Posterior vena cava (tissue), 2 donors: ENCODE data around the gene KPNB1. TPM values are rescaled to one million over a fixed set of nuclear protein-coding genes. Genes with fewer than 3 reads are reported as not detected.
"Not testable (repeated sequence)": the region's sequence is repeated elsewhere in the genome, so short reads cannot be mapped to it uniquely, and the experiment has no call there.

ENCODE experiments used
- DNase-seq: peaks from one replicate; pipeline ENCODE4 v3.0.0-alpha.2; 2020; ENCODE audit warnings: low spot score
- intact Hi-C, 2 donors: fragments of 100-400 bp; cut with DNase I; formaldehyde crosslinking; loops; one replicate each; pipeline versions ENCODE4 v1.14.1 to v1.14.2; 2022 to 2023
- total RNA-seq, 2 donors: library from RNA; stranded (reverse); fragmentation: NEBNext Ultra II Directional; extraction: Animal tissue kit (Norgen Biotek cat#: 25700); gene quantifications; one replicate each; pipeline ENCODE4 v1.2.1, GENCODE V29; 2021
- donor health status: DM: yes; HTN: yes; CAD: no.
- donor health status: DM: yes; HTN: yes; CAD: no.

The KPNB1 gene
- total RNA-seq, 2 donors from 2014 or later: 193 to 198 TPM

- intact Hi-C loops: loop anchor here in 1 of 2 donors (5.0 kb wide), 1 partner anchor 457 kb away; no protein-coding TSS in a partner anchor
- no peak for DNase-seq
Observed at GRCh38 chr17:47670064-47670463, 20.3 kb downstream of the KPNB1 start.

GRCh38 chr17:47674499-47674898 lies 24.8 kb downstream of the KPNB1 start:
- no peak for DNase-seq
- intact Hi-C loops: loop anchor here in 1 of 2 donors (5.0 kb wide), 1 partner anchor 453 kb away; no protein-coding TSS in a partner anchor

GRCh38 chr17:47675380-47676198 lies 25.9 kb downstream of the KPNB1 start:
- intact Hi-C loops: no loop called here

DNA sequence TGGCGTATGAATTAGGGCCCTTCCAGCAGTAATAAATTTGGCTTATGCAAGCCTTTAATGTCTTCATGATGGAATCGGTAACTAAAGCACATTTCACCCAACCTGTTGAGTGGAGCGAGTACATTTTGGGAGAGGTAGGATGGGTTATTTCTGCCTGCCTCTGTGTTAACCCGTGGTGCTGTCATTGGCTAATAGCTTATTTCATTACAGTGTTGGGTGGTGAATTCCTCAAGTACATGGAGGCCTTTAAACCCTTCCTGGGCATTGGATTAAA lies 26.4 kb downstream of the KPNB1 start:
- no peak for DNase-seq
- intact Hi-C loops: no loop called here

More at GRCh38 chr17:47675380-47676198, 25.9 kb downstream of the KPNB1 start:
- DNase-seq: no peak

GRCh38 chr17:47676510-47677165 lies 26.9 kb downstream of the KPNB1 start:
- no peak for DNase-seq
- intact Hi-C loops: no loop called here

GRCh38 chr17:47678196-47678595 lies 28.5 kb downstream of the KPNB1 start:
- DNase-seq: no peak
- intact Hi-C loops: no loop called here

- no peak for DNase-seq
- intact Hi-C loops: no loop called here
Observed at GRCh38 chr17:47682138-47682537, 32.4 kb downstream of the KPNB1 start.

DNA sequence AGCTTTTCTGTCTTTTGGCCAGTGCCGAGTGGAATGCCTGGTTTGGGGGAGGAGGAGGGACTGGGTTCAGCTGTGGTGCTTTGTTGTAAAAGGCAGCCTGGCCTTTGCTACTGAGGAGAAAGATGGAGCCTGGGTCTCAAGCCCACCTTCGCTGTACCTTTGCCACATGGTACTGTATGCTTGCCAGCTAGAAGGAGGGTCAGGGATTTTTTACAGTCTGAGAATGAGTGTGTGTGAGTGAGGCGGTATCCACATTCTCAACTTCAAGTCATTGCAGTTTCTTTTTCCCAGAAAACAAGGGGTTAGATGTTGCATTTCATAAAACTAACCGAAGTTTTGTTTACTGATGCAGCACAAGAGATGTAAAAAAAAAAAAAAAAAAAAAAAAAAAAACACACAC lies 33.0 kb downstream of the KPNB1 start:
- DNase-seq, intact Hi-C loops: not testable (repeated sequence)

GRCh38 chr17:47684025-47684424 lies 34.3 kb downstream of the KPNB1 start:
- no peak for DNase-seq
- intact Hi-C loops: no loop called here

- no peak for DNase-seq
- intact Hi-C loops: no loop called here
Observed at GRCh38 chr17:47684535-47685193, 34.9 kb downstream of the KPNB1 start.

- DNase-seq: no peak
- intact Hi-C loops: no loop called here
Observed at GRCh38 chr17:47685556-47686275, 36.0 kb downstream of the KPNB1 start.

- no peak for DNase-seq
- intact Hi-C loops: no loop called here
Observed at GRCh38 chr17:47686276-47686635, 36.5 kb downstream of the KPNB1 start.

DNA sequence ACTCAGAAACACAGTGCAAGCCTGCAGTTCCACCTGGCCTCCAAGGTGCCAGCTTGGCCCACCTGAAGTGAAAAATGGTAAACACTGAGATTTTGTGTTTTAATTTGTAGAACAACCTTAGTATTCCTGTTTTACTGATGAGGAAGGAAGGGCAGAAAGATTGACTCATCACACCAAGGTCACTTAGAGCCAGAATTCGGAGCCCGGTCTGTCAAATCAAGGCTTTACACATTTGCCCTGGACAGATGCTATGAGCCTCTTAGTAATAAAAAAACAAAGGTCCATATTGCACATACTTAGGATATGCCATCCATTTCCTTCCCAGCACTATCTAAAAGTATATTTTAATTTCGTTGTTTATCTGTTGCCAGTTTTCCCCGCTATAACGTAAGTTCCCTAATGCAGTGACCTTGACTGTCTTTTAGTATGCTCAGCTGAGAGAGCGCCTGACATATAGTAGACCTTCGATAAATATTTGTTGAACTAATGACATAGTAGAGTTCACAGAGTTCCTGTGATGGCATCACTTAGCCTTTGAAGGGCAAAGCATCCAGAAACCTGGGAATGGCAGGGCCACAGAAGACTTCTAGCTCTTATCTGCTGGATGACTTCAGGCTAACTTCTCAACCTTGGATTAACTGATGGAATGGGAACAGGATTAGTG lies 37.1 kb downstream of the KPNB1 start:
- no peak for DNase-seq
- intact Hi-C loops: no loop called here

GRCh38 chr17:47687328-47687690 lies 37.6 kb downstream of the KPNB1 start:
- DNase-seq: no peak
- intact Hi-C loops: no loop called here

- no peak for DNase-seq
- intact Hi-C loops: no loop called here
Observed at GRCh38 chr17:47687748-47688147, 38.0 kb downstream of the KPNB1 start.

- no peak for DNase-seq
- intact Hi-C loops: no loop called here
Observed at GRCh38 chr17:47690121-47690520, 40.4 kb downstream of the KPNB1 start.

GRCh38 chr17:47692137-47692894 lies 42.6 kb downstream of the KPNB1 start:
- intact Hi-C loops: no loop called here
- no peak for DNase-seq

GRCh38 chr17:47692895-47693730 lies 43.4 kb downstream of the KPNB1 start:
- intact Hi-C loops: no loop called here
- no peak for DNase-seq
